Neural cell (in vitro differentiated cells): ENCODE measurements around the gene COL21A1. TPM values are rescaled to one million over a fixed set of nuclear protein-coding genes. Genes with fewer than 3 reads are reported as not detected.

Experiments used
- H2AFZ ChIP-seq: fragments of 200-600, 300-800 bp; sonication (generic), shearing (Covaris generic); 2 replicates; pipeline ENCODE4 v1.6.0; 2014; ENCODE audit warnings: low read depth, mild to moderate bottlenecking, antibody characterized with exemption, low read length, moderate library complexity
- H3F3A ChIP-seq: fragments of 200-600 bp; shearing (Covaris generic); 2 replicates; pipeline ENCODE4 v1.6.1; 2016; ENCODE audit warnings: mild to moderate bottlenecking, moderate library complexity, mixed read lengths, antibody characterized with exemption, low read length; ENCODE audit not compliant: insufficient read depth, poor library complexity, severe bottlenecking
- H3K27ac ChIP-seq: fragments of 200-600, 300-800 bp; sonication (generic), shearing (Covaris generic); 2 replicates; pipeline ENCODE4 v1.5.1; 2014; ENCODE audit warnings: mild to moderate bottlenecking, low read length, moderate library complexity
- H3K27me3 ChIP-seq: fragments of 300-800, 200-600 bp; sonication (generic), shearing (Covaris generic); 2 replicates; pipeline ENCODE4 v1.6.0; 2014; ENCODE audit warnings: mild to moderate bottlenecking, low read depth, low read length, moderate library complexity; ENCODE audit not compliant: insufficient read depth
- H3K36me3 ChIP-seq: fragments of 300-800, 200-600 bp; sonication (generic), shearing (Covaris generic); 2 replicates; pipeline ENCODE4 v1.5.1; 2014; ENCODE audit warnings: mild to moderate bottlenecking, antibody characterized with exemption, low read length, moderate library complexity; ENCODE audit not compliant: insufficient read depth
- H3K4me2 ChIP-seq: fragments of 300-800, 200-600 bp; sonication (generic), shearing (Covaris generic); 2 replicates; pipeline ENCODE4 v1.6.0; 2014; ENCODE audit warnings: mild to moderate bottlenecking, low read length
- H3K4me3 ChIP-seq: fragments of 300-800, 200-600 bp; sonication (generic), shearing (Covaris generic); 2 replicates; pipeline ENCODE4 v1.5.1; 2014; ENCODE audit warnings: mild to moderate bottlenecking, low read length, moderate library complexity
- H3K79me2 ChIP-seq: fragments of 200-600 bp; shearing (Covaris generic); replicated peaks from 2 replicates; pipeline ENCODE4 v1.6.0; 2014; ENCODE audit warnings: mild to moderate bottlenecking, low read length, moderate library complexity; ENCODE audit not compliant: insufficient read depth
- H3K9ac ChIP-seq: fragments of 300-800, 200-600 bp; sonication (generic), shearing (Covaris generic); 2 replicates; pipeline ENCODE4 v1.6.1; 2016; ENCODE audit warnings: mild to moderate bottlenecking, low read length, mixed read lengths
- H3K9me2 ChIP-seq: fragments of 200-600 bp; shearing (Covaris generic); 2 replicates; pipeline ENCODE4 v1.6.1; 2016; ENCODE audit warnings: mild to moderate bottlenecking, low read length, mixed read lengths; ENCODE audit not compliant: insufficient read depth
- H3K9me3 ChIP-seq: fragments of 200-600, 300-800 bp; sonication (generic), shearing (Covaris generic); 2 replicates; pipeline ENCODE4 v1.6.1; 2016; ENCODE audit warnings: mild to moderate bottlenecking, mixed run types, low read length, moderate library complexity, mixed read lengths
- H4K20me1 ChIP-seq: fragments of 200-600 bp; shearing (Covaris generic); 2 replicates; pipeline ENCODE4 v1.6.1; 2016; ENCODE audit warnings: mild to moderate bottlenecking, mixed run types; ENCODE audit not compliant: insufficient read depth
- EP300 ChIP-seq: fragments of 450-650 bp; conservative IDR thresholded peaks from 2 replicates; pipeline ENCODE4 v1.6.1; 2014; ENCODE audit warnings: antibody characterized with exemption, mild to moderate bottlenecking, moderate library complexity; ENCODE audit not compliant: poor library complexity, severe bottlenecking
- EZH2 ChIP-seq: fragments of 200-600, 300-800 bp; shearing (Covaris generic), sonication (generic); IDR thresholded peaks from 2 replicates; pipeline ENCODE4 v1.6.1; 2014; ENCODE audit warnings: antibody characterized with exemption, low read length, borderline replicate concordance, mild to moderate bottlenecking; ENCODE audit not compliant: insufficient read depth, poor library complexity, severe bottlenecking
- MXI1 ChIP-seq: fragments of 450-650 bp; conservative IDR thresholded peaks from 2 replicates; pipeline ENCODE4 v1.6.1; 2014; ENCODE audit warnings: antibody characterized with exemption, mild to moderate bottlenecking; ENCODE audit not compliant: poor library complexity, severe bottlenecking
- POLR2AphosphoS5 ChIP-seq: IDR thresholded peaks from 2 replicates; pipeline ENCODE4 v1.6.1; 2012
- RAD21 ChIP-seq: fragments of 450-650 bp; conservative IDR thresholded peaks from 2 replicates; pipeline ENCODE4 v1.6.1; 2014; ENCODE audit warnings: antibody characterized with exemption, mild to moderate bottlenecking, moderate library complexity
- SMC3 ChIP-seq: fragments of 450-650 bp; conservative IDR thresholded peaks from 2 replicates; pipeline ENCODE4 v1.6.1; 2014; ENCODE audit warnings: antibody characterized with exemption, mild to moderate bottlenecking, moderate library complexity; ENCODE audit not compliant: poor library complexity
- TAF1 ChIP-seq: IDR thresholded peaks from 2 replicates; pipeline ENCODE4 v1.6.1; 2012; ENCODE audit warnings: low read depth
- polyA plus RNA-seq: library from polyadenylated mRNA; depleted of rRNA; stranded (reverse); fragments of >200 nt; gene quantifications from 2 replicates; pipeline ENCODE4 v1.2.3, GENCODE V29; 2014
- TF ChIP-seq, protein P1 (sequence below): fragments of 450-650 bp; IDR thresholded peaks from 2 replicates; pipeline ENCODE4 v1.5.1; 2014; ENCODE audit warnings: antibody characterized with exemption, mild to moderate bottlenecking, moderate library complexity; ENCODE audit not compliant: poor library complexity, severe bottlenecking
- TF ChIP-seq, protein P2 (sequence below): IDR thresholded peaks from 2 replicates; pipeline ENCODE4 v1.6.1; 2012; ENCODE audit warnings: borderline replicate concordance

COL21A1 gene
- polyA plus RNA-seq, 1 donor from 2014 or later, result 0.25 TPM

DNA sequence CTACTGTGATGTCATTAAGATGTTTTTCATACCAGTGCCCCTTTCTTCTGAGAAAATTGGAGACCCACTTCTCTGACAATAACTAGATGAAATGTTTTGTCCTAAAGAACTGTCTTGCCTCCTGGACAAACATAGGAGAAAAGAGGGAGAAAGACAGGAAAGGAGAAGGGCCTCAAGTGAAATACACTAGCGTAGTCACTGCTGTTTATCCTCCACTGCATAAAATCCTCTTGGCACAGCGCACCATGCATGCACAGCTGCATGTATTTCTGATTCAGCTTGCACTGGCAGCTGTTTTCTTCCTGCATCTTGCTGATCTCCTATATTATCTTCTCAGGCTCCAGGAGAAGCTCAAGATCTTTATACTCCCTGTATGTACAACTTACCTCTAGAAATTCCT, 214.0 kb downstream of the COL21A1 start:
- no peak overlapping the region for H2AFZ ChIP-seq
- no peaks in the 10 kb centered on the region for H3K9me2 ChIP-seq
- H3K4me3 ChIP-seq, result no peak overlapping the region
- H3K9ac ChIP-seq, result no peak overlapping the region
- no peaks in the 10 kb centered on the region for H3K79me2 ChIP-seq
- no peaks in the 10 kb centered on the region for H4K20me1 ChIP-seq
- H3K27ac ChIP-seq, result no peak overlapping the region
- no peaks in the 10 kb centered on the region for H3F3A ChIP-seq
- H3K27me3 ChIP-seq, result no peaks in the 10 kb centered on the region
- no peaks in the 10 kb centered on the region for H3K36me3 ChIP-seq
- H3K9me3 ChIP-seq, result no peaks in the 10 kb centered on the region
- H3K4me2 ChIP-seq, result no peak overlapping the region
- TF ChIP-seq EP300, result no peak
- no peak for TF ChIP-seq RAD21
- no peak for TF ChIP-seq MXI1
- no peak for TF ChIP-seq SMC3
- TF ChIP-seq, protein P1, sequence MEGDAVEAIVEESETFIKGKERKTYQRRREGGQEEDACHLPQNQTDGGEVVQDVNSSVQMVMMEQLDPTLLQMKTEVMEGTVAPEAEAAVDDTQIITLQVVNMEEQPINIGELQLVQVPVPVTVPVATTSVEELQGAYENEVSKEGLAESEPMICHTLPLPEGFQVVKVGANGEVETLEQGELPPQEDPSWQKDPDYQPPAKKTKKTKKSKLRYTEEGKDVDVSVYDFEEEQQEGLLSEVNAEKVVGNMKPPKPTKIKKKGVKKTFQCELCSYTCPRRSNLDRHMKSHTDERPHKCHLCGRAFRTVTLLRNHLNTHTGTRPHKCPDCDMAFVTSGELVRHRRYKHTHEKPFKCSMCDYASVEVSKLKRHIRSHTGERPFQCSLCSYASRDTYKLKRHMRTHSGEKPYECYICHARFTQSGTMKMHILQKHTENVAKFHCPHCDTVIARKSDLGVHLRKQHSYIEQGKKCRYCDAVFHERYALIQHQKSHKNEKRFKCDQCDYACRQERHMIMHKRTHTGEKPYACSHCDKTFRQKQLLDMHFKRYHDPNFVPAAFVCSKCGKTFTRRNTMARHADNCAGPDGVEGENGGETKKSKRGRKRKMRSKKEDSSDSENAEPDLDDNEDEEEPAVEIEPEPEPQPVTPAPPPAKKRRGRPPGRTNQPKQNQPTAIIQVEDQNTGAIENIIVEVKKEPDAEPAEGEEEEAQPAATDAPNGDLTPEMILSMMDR, result no peak
- TF ChIP-seq, protein P2, sequence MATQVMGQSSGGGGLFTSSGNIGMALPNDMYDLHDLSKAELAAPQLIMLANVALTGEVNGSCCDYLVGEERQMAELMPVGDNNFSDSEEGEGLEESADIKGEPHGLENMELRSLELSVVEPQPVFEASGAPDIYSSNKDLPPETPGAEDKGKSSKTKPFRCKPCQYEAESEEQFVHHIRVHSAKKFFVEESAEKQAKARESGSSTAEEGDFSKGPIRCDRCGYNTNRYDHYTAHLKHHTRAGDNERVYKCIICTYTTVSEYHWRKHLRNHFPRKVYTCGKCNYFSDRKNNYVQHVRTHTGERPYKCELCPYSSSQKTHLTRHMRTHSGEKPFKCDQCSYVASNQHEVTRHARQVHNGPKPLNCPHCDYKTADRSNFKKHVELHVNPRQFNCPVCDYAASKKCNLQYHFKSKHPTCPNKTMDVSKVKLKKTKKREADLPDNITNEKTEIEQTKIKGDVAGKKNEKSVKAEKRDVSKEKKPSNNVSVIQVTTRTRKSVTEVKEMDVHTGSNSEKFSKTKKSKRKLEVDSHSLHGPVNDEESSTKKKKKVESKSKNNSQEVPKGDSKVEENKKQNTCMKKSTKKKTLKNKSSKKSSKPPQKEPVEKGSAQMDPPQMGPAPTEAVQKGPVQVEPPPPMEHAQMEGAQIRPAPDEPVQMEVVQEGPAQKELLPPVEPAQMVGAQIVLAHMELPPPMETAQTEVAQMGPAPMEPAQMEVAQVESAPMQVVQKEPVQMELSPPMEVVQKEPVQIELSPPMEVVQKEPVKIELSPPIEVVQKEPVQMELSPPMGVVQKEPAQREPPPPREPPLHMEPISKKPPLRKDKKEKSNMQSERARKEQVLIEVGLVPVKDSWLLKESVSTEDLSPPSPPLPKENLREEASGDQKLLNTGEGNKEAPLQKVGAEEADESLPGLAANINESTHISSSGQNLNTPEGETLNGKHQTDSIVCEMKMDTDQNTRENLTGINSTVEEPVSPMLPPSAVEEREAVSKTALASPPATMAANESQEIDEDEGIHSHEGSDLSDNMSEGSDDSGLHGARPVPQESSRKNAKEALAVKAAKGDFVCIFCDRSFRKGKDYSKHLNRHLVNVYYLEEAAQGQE, result no peak
- no peak for TF ChIP-seq TAF1
- TF ChIP-seq POLR2AphosphoS5, result no peak
- TF ChIP-seq EZH2, result no peak

DNA sequence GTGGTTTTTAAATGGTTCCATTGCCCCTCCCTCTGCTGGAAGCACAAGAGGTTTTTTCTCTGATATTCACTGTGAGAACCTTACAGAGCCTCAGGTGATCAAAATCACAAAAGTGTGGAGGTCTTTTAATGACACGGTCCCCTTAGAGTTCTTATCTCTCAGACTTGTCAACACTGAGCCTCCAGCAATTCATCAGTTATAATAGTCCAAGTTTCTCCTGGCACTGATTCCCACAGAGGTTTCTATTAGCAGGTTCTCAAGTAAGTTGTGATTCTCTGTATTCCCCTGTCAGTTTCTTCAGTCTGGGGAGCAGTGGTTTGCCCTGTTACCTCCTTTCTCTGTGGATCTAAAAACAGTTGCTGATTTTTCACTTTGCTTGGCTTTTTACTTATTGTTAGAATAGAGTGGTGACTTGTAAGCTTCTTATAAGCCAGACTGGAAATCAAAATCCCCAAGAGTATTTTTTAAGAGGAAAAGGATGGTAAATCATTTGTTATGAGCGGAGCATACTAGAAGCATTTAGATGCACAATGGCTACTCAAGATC, 214.6 kb downstream of the COL21A1 start:
- no peak overlapping the region for H3K4me3 ChIP-seq
- no peaks in the 10 kb centered on the region for H3K36me3 ChIP-seq
- no peak overlapping the region for H3K4me2 ChIP-seq
- no peak overlapping the region for H3K27ac ChIP-seq
- H2AFZ ChIP-seq, result no peak overlapping the region
- no peaks in the 10 kb centered on the region for H3K9me2 ChIP-seq
- no peaks in the 10 kb centered on the region for H4K20me1 ChIP-seq
- H3K79me2 ChIP-seq, result no peaks in the 10 kb centered on the region
- H3K9ac ChIP-seq, result no peak overlapping the region
- no peaks in the 10 kb centered on the region for H3F3A ChIP-seq
- H3K9me3 ChIP-seq, result no peaks in the 10 kb centered on the region
- no peaks in the 10 kb centered on the region for H3K27me3 ChIP-seq
- TF ChIP-seq EP300 (no peak), RAD21 (no peak), TAF1 (no peak), SMC3 (no peak), MXI1 (no peak), EZH2 (no peak), POLR2AphosphoS5 (no peak)
- TF ChIP-seq, protein P2, result no peak
- TF ChIP-seq, protein P1, result no peak
